Measurements from ENCODE around the gene PRR11.

PRR11 gene

GRCh38 chr17:59111539-59111938 lies 44.0 kb upstream of the PRR11 start:
- H3K4me2 ChIP-seq (ENCODE audit: low read depth, low read length, poor library complexity, severe bottlenecking), result no peak overlapping the region
- H3K9ac ChIP-seq (ENCODE audit: low read depth, low read length, poor library complexity, severe bottlenecking), result no peak overlapping the region
- TF ChIP-seq, protein P1, sequence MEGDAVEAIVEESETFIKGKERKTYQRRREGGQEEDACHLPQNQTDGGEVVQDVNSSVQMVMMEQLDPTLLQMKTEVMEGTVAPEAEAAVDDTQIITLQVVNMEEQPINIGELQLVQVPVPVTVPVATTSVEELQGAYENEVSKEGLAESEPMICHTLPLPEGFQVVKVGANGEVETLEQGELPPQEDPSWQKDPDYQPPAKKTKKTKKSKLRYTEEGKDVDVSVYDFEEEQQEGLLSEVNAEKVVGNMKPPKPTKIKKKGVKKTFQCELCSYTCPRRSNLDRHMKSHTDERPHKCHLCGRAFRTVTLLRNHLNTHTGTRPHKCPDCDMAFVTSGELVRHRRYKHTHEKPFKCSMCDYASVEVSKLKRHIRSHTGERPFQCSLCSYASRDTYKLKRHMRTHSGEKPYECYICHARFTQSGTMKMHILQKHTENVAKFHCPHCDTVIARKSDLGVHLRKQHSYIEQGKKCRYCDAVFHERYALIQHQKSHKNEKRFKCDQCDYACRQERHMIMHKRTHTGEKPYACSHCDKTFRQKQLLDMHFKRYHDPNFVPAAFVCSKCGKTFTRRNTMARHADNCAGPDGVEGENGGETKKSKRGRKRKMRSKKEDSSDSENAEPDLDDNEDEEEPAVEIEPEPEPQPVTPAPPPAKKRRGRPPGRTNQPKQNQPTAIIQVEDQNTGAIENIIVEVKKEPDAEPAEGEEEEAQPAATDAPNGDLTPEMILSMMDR (conservative IDR thresholded peaks at IDR 0.05; ENCODE audit: low read length), result no peak
- no peak for TF ChIP-seq EZH2phosphoT487 (IDR thresholded peaks at IDR 0.05; ENCODE audit: borderline replicate concordance)
- H3K79me2 ChIP-seq (ENCODE audit: insufficient read depth, low read length), result peaks cover 41% of the 10 kb centered on the region
- H3K36me3 ChIP-seq (ENCODE audit: insufficient read depth, low read length), result peaks cover 35% of the 10 kb centered on the region
- peaks cover 6% of the 10 kb centered on the region for H4K20me1 ChIP-seq (ENCODE audit: insufficient read depth, low read length, poor library complexity, severe bottlenecking)
- no peaks in the 10 kb centered on the region for H3K9me2 ChIP-seq (replicated peaks; ENCODE audit: low read depth, low read length)
- no peak overlapping the region for H3K4me3 ChIP-seq (ENCODE audit: low read length, poor library complexity, severe bottlenecking)
- H3K27me3 ChIP-seq (ENCODE audit: insufficient read depth, low read length, poor library complexity, severe bottlenecking), result no peaks in the 10 kb centered on the region
- peaks cover 10% of the 10 kb centered on the region for H3K4me1 ChIP-seq (ENCODE audit: insufficient read depth, low read length, poor library complexity, severe bottlenecking)
- H3F3A ChIP-seq (ENCODE audit: low read depth), result peaks cover 5% of the 10 kb centered on the region; the same call in 1 of the 2 replicates
- no peak overlapping the region for H2AFZ ChIP-seq (ENCODE audit: low read length)
- no peaks in the 10 kb centered on the region for H3K9me3 ChIP-seq (ENCODE audit: insufficient read depth, low read depth, low read length)

DNA sequence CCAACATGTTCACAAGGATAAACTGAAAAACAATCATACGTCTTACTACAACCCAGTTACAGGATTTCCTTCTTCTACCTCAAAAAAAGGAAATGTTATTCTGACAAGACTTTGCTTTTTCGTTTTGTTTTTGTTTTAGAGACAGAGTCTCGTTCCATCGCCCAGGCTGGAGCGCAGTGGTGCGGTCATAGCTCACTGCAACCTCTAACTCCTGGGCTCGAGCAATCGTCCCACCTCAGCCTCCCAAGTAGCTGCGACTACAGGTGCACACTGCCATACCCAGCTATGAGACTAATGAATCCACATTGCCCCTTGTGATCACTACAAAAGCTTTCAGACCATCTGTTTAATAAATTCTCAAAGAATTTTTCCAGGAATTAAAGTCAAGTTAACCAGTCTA lies 40.1 kb upstream of the PRR11 start:
- Histone ChIP-seq H3K4me1 (ENCODE audit: insufficient read depth, low read length, poor library complexity, severe bottlenecking) (no peaks in the 10 kb centered on the region), H2AFZ (ENCODE audit: low read length) (no peak overlapping the region), H3K27me3 (ENCODE audit: insufficient read depth, low read length, poor library complexity, severe bottlenecking) (no peaks in the 10 kb centered on the region), H3K9ac (ENCODE audit: low read depth, low read length, poor library complexity, severe bottlenecking) (no peak overlapping the region), H3F3A (ENCODE audit: low read depth) (peaks cover 5% of the 10 kb centered on the region; the same call in 1 of the 2 replicates), H4K20me1 (ENCODE audit: insufficient read depth, low read length, poor library complexity, severe bottlenecking) (peaks cover 12% of the 10 kb centered on the region), H3K79me2 (ENCODE audit: insufficient read depth, low read length) (peaks cover 45% of the 10 kb centered on the region), H3K36me3 (ENCODE audit: insufficient read depth, low read length) (peaks cover 65% of the 10 kb centered on the region), H3K9me3 (ENCODE audit: insufficient read depth, low read depth, low read length) (no peaks in the 10 kb centered on the region), H3K9me2 (replicated peaks; ENCODE audit: low read depth, low read length) (no peaks in the 10 kb centered on the region), H3K4me2 (ENCODE audit: low read depth, low read length, poor library complexity, severe bottlenecking) (no peak overlapping the region), H3K4me3 (ENCODE audit: low read length, poor library complexity, severe bottlenecking) (no peak overlapping the region)
- TF ChIP-seq EZH2phosphoT487 (IDR thresholded peaks at IDR 0.05; ENCODE audit: borderline replicate concordance), result no peak
- TF ChIP-seq, protein P1 (conservative IDR thresholded peaks at IDR 0.05; ENCODE audit: low read length), result no peak

DNA sequence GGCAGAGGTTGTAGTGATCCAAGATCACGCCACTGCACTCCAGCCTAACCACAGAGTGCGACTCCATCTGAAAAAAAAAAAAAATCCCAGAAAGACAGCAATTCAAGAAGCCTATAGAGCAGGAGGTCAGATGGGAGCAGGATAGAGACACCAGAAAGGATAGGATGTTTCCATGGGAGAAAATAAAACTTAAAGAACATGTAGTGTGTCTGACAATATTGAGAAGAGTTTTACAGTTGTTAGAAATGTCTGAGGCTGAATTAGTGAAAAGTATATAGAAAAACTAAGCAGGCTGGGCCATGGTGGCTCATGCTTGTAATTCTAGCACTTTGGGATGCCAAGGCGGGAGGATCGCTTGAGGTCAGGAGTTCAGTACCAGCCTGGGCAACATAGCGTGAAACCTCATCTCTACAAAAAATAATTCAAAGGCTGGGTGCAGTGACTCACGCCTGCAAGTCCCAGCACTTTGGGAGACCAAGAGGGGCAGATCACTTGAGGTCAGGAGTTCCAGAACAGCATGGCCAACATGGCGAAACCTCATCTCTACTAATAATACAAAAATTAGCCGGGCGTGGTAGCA lies 33.6 kb upstream of the PRR11 start:
- Histone ChIP-seq H3K27me3 (ENCODE audit: insufficient read depth, low read length, poor library complexity, severe bottlenecking) (no peaks in the 10 kb centered on the region), H3F3A (ENCODE audit: low read depth) (no peaks in the 10 kb centered on the region), H3K4me1 (ENCODE audit: insufficient read depth, low read length, poor library complexity, severe bottlenecking) (no peaks in the 10 kb centered on the region), H2AFZ (ENCODE audit: low read length) (no peak overlapping the region), H3K79me2 (ENCODE audit: insufficient read depth, low read length) (peaks cover 42% of the 10 kb centered on the region; the same call in 1 of the 2 replicates), H3K9me2 (replicated peaks; ENCODE audit: low read depth, low read length) (no peaks in the 10 kb centered on the region), H3K9me3 (ENCODE audit: insufficient read depth, low read depth, low read length) (no peaks in the 10 kb centered on the region), H4K20me1 (ENCODE audit: insufficient read depth, low read length, poor library complexity, severe bottlenecking) (peaks cover 8% of the 10 kb centered on the region), H3K36me3 (ENCODE audit: insufficient read depth, low read length) (peaks cover 62% of the 10 kb centered on the region; the same call in 1 of the 2 replicates), H3K4me2 (ENCODE audit: low read depth, low read length, poor library complexity, severe bottlenecking) (no peak overlapping the region), H3K9ac (ENCODE audit: low read depth, low read length, poor library complexity, severe bottlenecking) (no peak overlapping the region), H3K4me3 (ENCODE audit: low read length, poor library complexity, severe bottlenecking) (no peak overlapping the region)
- no peak for TF ChIP-seq EZH2phosphoT487 (IDR thresholded peaks at IDR 0.05; ENCODE audit: borderline replicate concordance)
- TF ChIP-seq, protein P1 (conservative IDR thresholded peaks at IDR 0.05; ENCODE audit: low read length), result no peak

Data from Loucy (cell line).